GM19025 (cell line): ENCODE results near the gene CDC42EP4.

Source experiments
- ATAC-seq: cut with Tn5 transposase; IDR thresholded peaks from one replicate; pipeline ENCODE4 v1.9.1; 2021; ENCODE audit warnings: mild to moderate bottlenecking, low read depth, moderate library complexity; ENCODE audit not compliant: unreplicated experiment

Gene CDC42EP4

GRCh38 chr17:73261617-73261951 lies 50.2 kb downstream of the CDC42EP4 start, which contains the start of gene CPSF4L:
CPSF4L (minus strand) TSS chr17:73261880; CDS start chr17:73261818, 62 bp downstream.
- ATAC-seq, result no peak

GRCh38 chr17:73257516-73257915 lies 54.3 kb downstream of the CDC42EP4 start:
- no peak for ATAC-seq

- ATAC-seq, result no peak
Observed at GRCh38 chr17:73256220-73256619, 55.6 kb downstream of the CDC42EP4 start.

GRCh38 chr17:73255671-73256181 lies 56.1 kb downstream of the CDC42EP4 start:
- ATAC-seq, result no peak

- no peak for ATAC-seq
Observed at GRCh38 chr17:73251871-73252270, 59.9 kb downstream of the CDC42EP4 start.

GRCh38 chr17:73250851-73251640 lies 60.8 kb downstream of the CDC42EP4 start:
- no peak for ATAC-seq

GRCh38 chr17:73249700-73250099 lies 62.1 kb downstream of the CDC42EP4 start:
- ATAC-seq, result no peak

- ATAC-seq, result no peak
Observed at GRCh38 chr17:73248532-73248931, 63.3 kb downstream of the CDC42EP4 start.

GRCh38 chr17:73247726-73248125 lies 64.1 kb downstream of the CDC42EP4 start:
- no peak for ATAC-seq

- no peak for ATAC-seq
Observed at GRCh38 chr17:73240561-73240960, 71.2 kb downstream of the CDC42EP4 start.

GRCh38 chr17:73237714-73238113 lies 74.1 kb downstream of the CDC42EP4 start:
- ATAC-seq, result no peak

- no peak for ATAC-seq
Observed at GRCh38 chr17:73234736-73235135, 77.1 kb downstream of the CDC42EP4 start.
